NCI-H1092 treated with DMSO at 0.1 percent for 48 hours (cell line): ENCODE data around the gene CAMSAP1.

Source experiments
- DNase-seq: peaks from one replicate; lab custom pipeline; 2025; lab: John Stamatoyannopoulos, UW

Gene CAMSAP1

GRCh38 chr9:135774239-135774747, 133.1 kb downstream of the CAMSAP1 start:
- DNase-seq = no peak

- no peak for DNase-seq
Measured at GRCh38 chr9:135773530-135774238, 133.7 kb downstream of the CAMSAP1 start.

GRCh38 chr9:135772702-135773493, 134.4 kb downstream of the CAMSAP1 start:
- no peak for DNase-seq

GRCh38 chr9:135772056-135772646, 135.2 kb downstream of the CAMSAP1 start:
- no peak for DNase-seq

DNA sequence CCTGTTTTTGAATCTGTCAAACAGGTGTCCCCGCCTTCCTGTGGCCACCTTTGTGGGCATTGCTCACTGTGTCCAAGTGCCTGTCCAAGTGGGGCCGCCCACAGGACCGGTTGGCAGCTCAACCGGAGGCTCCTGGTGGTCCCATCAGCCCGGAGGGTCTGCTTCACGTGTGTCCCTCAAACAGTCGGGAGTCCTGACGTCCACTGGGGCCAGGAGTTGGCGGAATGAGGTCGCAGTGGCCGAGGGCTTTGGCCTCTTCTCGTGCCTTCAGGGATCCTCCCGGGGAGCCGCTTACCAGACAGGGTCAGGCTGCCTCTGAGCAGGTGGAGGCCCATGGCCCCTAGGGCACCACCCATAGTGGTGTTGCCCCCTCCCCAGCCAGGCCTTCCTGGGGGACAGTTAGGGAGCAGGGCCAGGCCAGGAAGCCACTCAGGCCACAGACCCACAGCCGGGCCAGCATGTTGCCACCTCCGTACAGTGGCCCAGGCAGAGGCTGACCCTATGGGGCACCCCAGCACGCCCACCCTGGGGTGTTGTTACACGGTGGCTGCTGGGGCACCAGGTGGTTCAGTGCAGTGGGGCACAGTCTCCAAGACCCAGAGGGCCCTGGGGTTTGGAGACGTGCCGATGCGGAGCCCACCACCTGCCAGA, 135.8 kb downstream of the CAMSAP1 start:
- DNase-seq = no peak

GRCh38 chr9:135770771-135771170, 136.6 kb downstream of the CAMSAP1 start:
- DNase-seq = no peak

GRCh38 chr9:135770203-135770535, 137.2 kb downstream of the CAMSAP1 start:
- no peak for DNase-seq

DNA sequence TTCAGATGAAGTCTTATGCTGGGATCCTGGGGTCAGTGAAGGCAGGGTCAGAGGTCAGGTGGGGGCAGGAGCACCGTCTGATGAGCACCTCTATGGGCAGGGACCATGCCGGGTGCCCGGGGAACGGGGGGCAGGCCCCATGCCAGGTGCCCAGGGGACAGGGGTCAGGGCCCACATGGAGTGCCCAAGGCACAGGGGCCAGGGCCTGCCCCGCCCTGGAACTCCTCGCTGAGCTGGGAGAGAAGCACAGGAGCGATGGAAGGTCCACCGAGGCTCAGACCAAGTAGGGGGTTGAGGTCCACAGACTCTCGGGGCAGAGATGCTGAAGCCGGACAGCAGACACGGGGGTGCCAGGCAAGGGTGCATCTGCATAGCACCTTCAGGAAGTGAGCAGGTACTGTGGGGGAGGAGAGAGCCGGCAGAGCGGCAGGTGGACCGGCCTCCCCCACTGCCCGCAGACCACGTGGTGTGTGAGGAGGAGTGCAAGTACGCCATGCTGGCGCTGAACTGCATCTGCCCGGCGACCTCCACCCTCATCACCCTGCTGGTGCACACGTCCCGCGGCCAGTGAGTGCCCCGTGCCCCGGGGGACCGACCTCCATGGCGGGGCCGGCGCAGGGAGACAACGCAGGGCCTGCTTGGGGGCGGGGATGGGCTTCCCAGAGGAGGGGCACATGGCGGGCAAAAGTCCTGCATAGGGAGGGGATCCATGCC, 137.7 kb downstream of the CAMSAP1 start:
- no peak for DNase-seq

- DNase-seq = no peak
Measured at GRCh38 chr9:135768516-135769218, 138.7 kb downstream of the CAMSAP1 start.

- DNase-seq = no peak
Measured at GRCh38 chr9:135766707-135767106, 140.6 kb downstream of the CAMSAP1 start.

- no peak for DNase-seq
Measured at GRCh38 chr9:135766251-135766650, 141.1 kb downstream of the CAMSAP1 start.

DNA sequence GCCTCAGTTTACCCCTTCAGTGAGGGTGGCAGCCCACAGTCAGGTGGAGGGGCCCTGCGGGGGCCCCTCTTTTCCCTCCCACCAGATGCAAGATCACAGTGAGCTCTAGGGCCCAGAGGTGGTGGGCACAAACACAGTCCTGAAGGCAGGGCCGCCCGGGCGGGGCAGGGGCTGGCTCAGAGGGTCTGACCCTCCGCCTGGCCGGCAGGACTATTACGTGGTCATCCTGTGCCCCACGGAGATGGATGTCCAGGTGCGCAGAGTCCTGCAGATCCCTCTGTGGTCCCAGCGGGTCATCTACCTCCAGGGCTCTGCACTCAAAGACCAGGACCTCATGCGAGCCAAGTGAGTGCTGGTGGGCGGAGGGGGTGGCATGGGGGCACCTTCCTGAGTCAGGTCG, 141.9 kb downstream of the CAMSAP1 start:
- DNase-seq = no peak

DNA sequence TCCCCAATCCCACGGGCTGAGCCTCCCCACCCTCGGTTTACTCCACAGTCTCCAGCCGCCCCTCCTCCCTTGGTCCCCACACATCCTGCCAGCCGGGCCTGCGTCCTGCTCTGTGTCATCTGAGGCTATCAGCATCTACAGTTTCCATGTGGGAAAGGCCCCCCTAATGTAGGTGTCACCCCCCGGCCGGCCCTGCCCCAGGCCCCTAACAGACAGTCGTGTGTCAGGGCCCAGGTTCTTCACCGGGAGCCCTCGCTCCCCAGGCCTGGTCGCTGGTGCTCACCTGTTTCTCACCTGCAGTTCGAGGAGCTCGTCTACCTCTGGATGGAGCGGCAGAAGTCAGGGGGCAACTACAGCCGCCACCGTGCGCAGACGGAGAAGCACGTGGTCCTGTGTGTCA, 142.6 kb downstream of the CAMSAP1 start:
- DNase-seq = no peak

GRCh38 chr9:135763716-135764446, 143.5 kb downstream of the CAMSAP1 start:
- no peak for DNase-seq

GRCh38 chr9:135762921-135763320, 144.4 kb downstream of the CAMSAP1 start:
- DNase-seq = no peak

DNA sequence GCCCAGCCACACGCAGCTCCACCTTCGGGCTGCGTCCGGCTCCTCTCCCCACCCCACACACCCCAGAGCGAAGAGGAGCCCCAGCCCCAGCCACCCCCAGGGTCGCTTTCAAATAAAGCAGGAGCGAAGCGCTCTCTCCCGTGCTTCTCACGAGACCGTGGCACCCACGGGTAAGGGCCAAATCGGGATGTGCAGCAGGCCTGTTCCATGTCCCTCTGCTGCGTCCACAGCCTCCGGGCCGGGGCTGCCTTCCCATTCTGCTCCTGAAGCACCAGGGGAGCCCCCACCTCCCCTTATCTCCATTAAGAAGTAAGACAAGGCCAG, 145.5 kb downstream of the CAMSAP1 start:
- DNase-seq = no peak

DNA sequence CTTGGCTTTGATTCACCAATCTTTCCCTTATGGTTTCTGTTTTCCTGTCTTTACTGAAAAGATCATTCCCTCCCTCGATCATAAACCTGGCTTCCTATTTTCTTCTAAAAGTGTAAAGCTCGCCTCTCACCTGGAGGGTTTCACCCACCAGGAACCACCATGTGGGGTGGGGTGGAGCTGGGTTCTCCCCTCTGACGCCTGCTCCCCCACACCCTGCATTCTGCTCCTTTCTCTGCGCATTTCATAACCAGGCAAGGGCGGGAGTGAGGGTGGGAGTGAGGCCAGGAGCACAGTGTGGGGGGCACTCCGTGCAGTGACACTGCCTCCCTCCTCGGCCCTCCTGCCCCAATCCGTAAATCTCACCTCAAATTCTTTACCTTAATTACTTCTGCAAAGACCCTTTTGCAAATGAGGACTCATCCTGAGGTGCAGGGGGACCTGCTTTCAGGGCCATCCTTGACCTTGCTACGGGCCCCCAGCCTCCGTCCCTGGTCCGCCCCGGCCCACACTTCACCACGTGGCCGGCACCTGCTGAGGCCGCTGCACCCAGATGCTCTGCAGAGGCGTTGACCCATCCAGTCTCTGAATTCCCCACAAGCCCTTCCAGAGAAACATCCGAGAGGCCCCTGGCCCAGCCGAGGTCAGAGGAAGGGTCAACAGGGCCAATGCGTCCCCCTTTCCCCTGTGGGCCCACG, 146.0 kb downstream of the CAMSAP1 start:
- DNase-seq = no peak

DNA sequence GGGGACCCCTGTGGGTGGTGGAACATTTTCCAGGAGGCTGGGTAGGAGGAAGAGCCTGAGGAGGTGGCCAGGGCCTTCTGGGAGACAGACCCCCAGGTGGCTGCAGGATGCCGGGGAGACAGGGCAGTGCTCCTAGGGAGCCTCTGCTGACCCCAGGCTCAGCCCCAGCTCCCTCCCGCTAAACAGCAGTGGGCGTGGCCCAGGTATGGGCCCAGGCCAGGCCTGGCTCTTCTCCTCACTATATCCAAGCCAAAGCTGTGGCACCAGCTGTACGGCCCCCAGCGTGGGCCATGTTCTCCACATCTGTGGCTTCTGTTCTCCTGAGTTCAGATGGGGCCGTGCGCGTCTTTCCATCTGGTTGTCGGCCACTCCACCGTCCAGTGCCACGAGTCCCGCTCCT, 146.9 kb downstream of the CAMSAP1 start:
- DNase-seq = no peak

DNA sequence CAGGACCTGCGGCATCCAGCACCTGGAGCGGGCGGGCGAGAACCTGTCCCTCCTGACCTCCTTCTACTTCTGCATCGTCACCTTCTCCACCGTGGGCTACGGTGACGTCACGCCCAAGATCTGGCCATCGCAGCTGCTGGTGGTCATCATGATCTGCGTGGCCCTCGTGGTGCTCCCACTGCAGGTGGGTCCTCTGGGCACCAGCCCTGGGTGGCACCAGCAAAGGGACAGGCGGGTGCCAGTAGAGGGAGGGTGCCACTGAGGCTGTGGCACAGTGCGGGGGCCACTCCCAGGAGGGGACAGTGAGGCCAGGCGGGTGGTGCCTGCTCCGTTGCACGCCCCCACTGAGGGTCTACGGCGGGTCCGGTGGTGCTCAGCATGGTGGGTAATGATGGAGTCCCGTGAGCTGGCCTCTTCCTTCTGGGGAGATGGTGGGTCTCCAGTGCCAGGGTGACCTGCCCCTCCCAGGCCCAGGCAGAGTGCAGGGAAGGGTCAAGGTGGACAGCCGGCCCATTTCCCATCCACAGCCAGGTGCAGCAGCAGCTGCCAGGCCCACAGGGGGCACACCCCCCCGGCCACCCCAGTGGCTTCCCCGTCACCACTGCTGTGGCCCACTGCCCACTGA, 147.6 kb downstream of the CAMSAP1 start:
- DNase-seq = no peak

DNA sequence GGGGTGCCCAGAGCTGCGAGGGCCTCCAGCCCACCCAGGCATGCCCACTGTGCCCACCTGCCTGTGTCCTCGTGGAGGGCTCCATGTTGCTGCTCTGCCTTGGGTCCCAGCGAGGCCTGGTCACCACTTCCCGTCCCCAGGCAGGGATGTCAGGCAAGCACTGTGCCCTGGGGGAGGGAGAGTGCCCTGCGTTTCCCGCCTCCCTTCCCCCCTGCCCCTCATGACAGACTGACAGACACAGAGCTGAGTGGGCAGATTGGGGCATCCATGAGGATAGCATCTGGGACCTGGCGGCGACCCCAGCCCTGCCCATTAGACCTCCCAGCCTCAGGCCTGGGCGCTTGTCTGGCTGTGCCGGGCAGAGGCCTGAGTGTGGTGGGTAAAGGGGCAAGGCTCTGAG, 148.5 kb downstream of the CAMSAP1 start:
- DNase-seq = no peak
